HEK293 (cell line): ENCODE data around the gene TUT4.

ENCODE experiments used
- CTCF ChIA-PET: fragments of 350-600 bp; formaldehyde crosslinking; extraction: SDS; loops from one replicate; lab custom pipeline; 2021; ENCODE audit warnings: antibody characterized with exemption; lab: Yijun Ruan, JAX
- POLR2A ChIA-PET: fragments of 300-600 bp; formaldehyde crosslinking; extraction: SDS; loops from one replicate; lab custom pipeline; 2020; ENCODE audit warnings: antibody characterized with exemption, inconsistent platforms; lab: Yijun Ruan, JAX
- H3K27ac ChIP-seq: fragments of 200-500 bp; sonication (Bioruptor generic); 2 replicates; pipeline ENCODE4 v1.5.1; 2014; ENCODE audit warnings: low read depth, low read length, control low read depth, inconsistent platforms; ENCODE audit errors: extremely low read depth
- H3K36me3 ChIP-seq, 2 experiments: fragments of 200-500 bp in 1 of 2; sonication (Bioruptor generic) in 1 of 2; 1 replicate in 1 of 2; 2 replicates in 1 of 2; pipeline ENCODE4 v1.5.1; 2014 to 2017; ENCODE audit warnings: inconsistent platforms in 2 of 2, low read length in 2 of 2; ENCODE audit not compliant: control insufficient read depth in 2 of 2, insufficient read depth in 1 of 2
- H3K4me1 ChIP-seq: fragments of 200-500 bp; sonication (Bioruptor generic); 2 replicates; pipeline ENCODE4 v1.5.1; 2014; ENCODE audit warnings: mild to moderate bottlenecking, low read length, inconsistent platforms; ENCODE audit not compliant: control insufficient read depth, insufficient read depth
- H3K4me3 ChIP-seq: 2 replicates; pipeline ENCODE4 v1.5.1; 2011; ENCODE audit warnings: low read depth, mild to moderate bottlenecking, control low read depth, low read length, moderate library complexity
- H3K9me3 ChIP-seq: fragments of 200-500 bp; sonication (Bioruptor generic); 2 replicates; pipeline ENCODE4 v1.5.1; 2014; ENCODE audit warnings: low read depth, low read length, inconsistent platforms; ENCODE audit not compliant: control insufficient read depth, insufficient read depth
- BCL11B ChIP-seq: fragments of 450-650 bp; formaldehyde crosslinking; IDR thresholded peaks from 2 replicates; pipeline ENCODE4 v1.5.1; 2016; ENCODE audit warnings: low read depth, missing biosample characterization, missing genetic modification characterization
- OVOL3 ChIP-seq: fragments of 450-650 bp; formaldehyde crosslinking; IDR thresholded peaks from 2 replicates; pipeline ENCODE4 v1.5.1; 2016; ENCODE audit warnings: missing biosample characterization, missing genetic modification characterization
- TCF7L2 ChIP-seq: IDR thresholded peaks from 2 replicates; pipeline ENCODE4 v1.6.1; 2011; ENCODE audit warnings: low read depth, mild to moderate bottlenecking, inconsistent platforms, low read length, moderate library complexity, borderline replicate concordance
- ZNF184 ChIP-seq: fragments of 450-650 bp; IDR thresholded peaks from 2 replicates; pipeline ENCODE4 v1.5.1; 2018; ENCODE audit warnings: missing biosample characterization, mild to moderate bottlenecking, missing genetic modification characterization
- ZNF23 ChIP-seq: fragments of 450-650 bp; formaldehyde crosslinking; IDR thresholded peaks from 2 replicates; pipeline ENCODE4 v1.5.1; 2016; ENCODE audit warnings: missing biosample characterization, missing genetic modification characterization, borderline replicate concordance
- ZNF24 ChIP-seq: fragments of 450-650 bp; formaldehyde crosslinking; IDR thresholded peaks from 2 replicates; pipeline ENCODE4 v1.5.1; 2016; ENCODE audit warnings: missing biosample characterization, missing genetic modification characterization
- ZNF292 ChIP-seq: fragments of 450-650 bp; formaldehyde crosslinking; IDR thresholded peaks from 2 replicates; pipeline ENCODE4 v1.5.1; 2016; ENCODE audit warnings: low read depth, missing biosample characterization, missing genetic modification characterization, borderline replicate concordance
- ZNF335 ChIP-seq: fragments of 450-650 bp; formaldehyde crosslinking; conservative IDR thresholded peaks from 2 replicates; pipeline ENCODE4 v1.5.1; 2016; ENCODE audit warnings: missing biosample characterization, missing genetic modification characterization
- ZNF514 ChIP-seq: fragments of 450-650 bp; formaldehyde crosslinking; IDR thresholded peaks from 2 replicates; pipeline ENCODE4 v1.5.1; 2016; ENCODE audit warnings: missing biosample characterization, missing genetic modification characterization
- ZNF596 ChIP-seq: fragments of 450-650 bp; IDR thresholded peaks from 2 replicates; pipeline ENCODE4 v1.5.0; 2018; ENCODE audit warnings: missing biosample characterization, mild to moderate bottlenecking, missing genetic modification characterization, moderate library complexity
- ZNF677 ChIP-seq: fragments of 450-650 bp; IDR thresholded peaks from 2 replicates; pipeline ENCODE4 v1.5.0; 2018; ENCODE audit warnings: missing biosample characterization, mild to moderate bottlenecking, missing genetic modification characterization, moderate library complexity
- ZNF792 ChIP-seq: fragments of 450-650 bp; formaldehyde crosslinking; IDR thresholded peaks from 2 replicates; pipeline ENCODE4 v1.5.1; 2016; ENCODE audit warnings: missing biosample characterization, missing genetic modification characterization
- ZSCAN23 ChIP-seq: fragments of 450-650 bp; formaldehyde crosslinking; IDR thresholded peaks from 2 replicates; pipeline ENCODE4 v1.5.1; 2016; ENCODE audit warnings: missing biosample characterization, missing genetic modification characterization
- TF ChIP-seq, protein P1 (sequence below): fragments of 450-650 bp; formaldehyde crosslinking; IDR thresholded peaks from 2 replicates; pipeline ENCODE4 v1.5.1; 2016; ENCODE audit warnings: missing biosample characterization, missing genetic modification characterization
- TF ChIP-seq, protein P2 (sequence below): fragments of 450-650 bp; formaldehyde crosslinking; IDR thresholded peaks from 2 replicates; pipeline ENCODE4 v1.5.1; 2017; ENCODE audit warnings: missing biosample characterization, missing genetic modification characterization
- TF ChIP-seq, protein P3 (sequence below): fragments of 450-650 bp; formaldehyde crosslinking; IDR thresholded peaks from 2 replicates; pipeline ENCODE4 v1.5.1; 2016; ENCODE audit warnings: missing biosample characterization, missing genetic modification characterization
- TF ChIP-seq, protein P4 (sequence below): fragments of 450-650 bp; formaldehyde crosslinking; IDR thresholded peaks from 2 replicates; pipeline ENCODE4 v1.5.1; 2017; ENCODE audit warnings: missing biosample characterization, missing genetic modification characterization

Gene TUT4

DNA sequence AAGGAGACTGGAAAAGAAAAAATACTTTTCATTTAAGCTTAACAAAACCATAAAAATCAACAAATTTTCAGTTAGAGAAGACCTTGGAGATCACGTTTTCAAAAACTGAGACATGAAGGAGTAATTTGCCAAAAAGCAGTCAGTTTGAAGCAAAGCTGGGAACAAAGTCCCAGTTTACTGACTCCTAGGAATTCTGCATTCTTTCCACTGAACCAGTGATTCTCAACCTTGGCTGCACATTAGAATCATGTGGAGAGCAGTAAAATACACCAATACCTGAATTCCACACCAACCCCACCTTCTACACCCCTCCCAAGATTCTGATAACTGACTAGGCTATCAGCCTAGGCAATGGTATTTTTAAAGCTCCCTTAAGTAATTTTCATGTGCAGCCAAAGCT lies 75.0 kb downstream of the TUT4 start:
- H3K9me3 ChIP-seq: no peaks in the 10 kb centered on the region
- no peak overlapping the region for H3K27ac ChIP-seq
- H3K4me3 ChIP-seq: no peak overlapping the region
- H3K4me1 ChIP-seq: no peaks in the 10 kb centered on the region
- CTCF ChIA-PET: no interaction called here
- peaks cover 18 to 57% of the 10 kb centered on the region in 2 experiments for H3K36me3 ChIP-seq
- TF ChIP-seq ZNF24: no peak
- POLR2A ChIA-PET: interaction anchor here (0.5 kb wide), 1 partner anchor 75 kb away, joined by 3 read pairs; the partner anchor contains the start of gene TUT4

DNA sequence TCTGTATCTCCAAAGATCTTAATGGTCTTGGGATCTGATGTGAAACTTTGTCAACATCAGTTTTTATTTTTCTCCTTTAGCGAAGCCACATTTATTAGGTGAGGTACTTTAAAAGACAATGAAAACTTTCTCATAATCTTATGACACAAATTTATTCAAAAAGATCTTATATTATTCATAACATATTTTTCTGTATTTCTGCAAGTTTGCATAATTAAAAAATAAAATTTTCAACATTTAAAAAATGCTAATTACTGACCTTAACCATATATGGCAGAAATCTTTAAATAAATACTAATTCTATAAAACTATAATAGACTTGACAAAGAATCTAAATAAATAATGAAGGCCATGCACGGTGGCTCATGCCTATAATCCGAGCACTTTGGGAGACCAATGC lies 75.9 kb downstream of the TUT4 start:
- POLR2A ChIA-PET: no interaction called here
- CTCF ChIA-PET: no interaction called here
- no peaks in the 10 kb centered on the region for H3K4me1 ChIP-seq

DNA sequence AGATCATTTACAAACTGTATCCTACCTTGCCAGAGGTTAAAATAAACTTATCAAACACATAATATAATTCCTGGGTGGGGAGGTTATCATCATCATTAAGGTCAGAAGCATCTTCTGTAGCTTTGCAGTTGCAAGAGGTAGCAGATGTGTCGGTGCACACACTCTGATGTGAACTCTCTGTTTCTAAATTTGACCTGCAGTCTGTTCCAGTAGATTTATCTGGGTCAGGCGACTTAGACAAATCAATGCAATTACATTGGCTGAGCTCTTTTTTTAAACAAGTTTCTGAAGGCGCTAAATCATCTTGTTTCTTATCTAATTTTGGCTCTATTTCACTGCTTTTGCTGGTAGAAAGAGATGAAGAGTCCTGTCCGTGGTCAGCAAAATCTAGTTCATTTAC lies 78.1 kb downstream of the TUT4 start:
- peaks cover 15 to 50% of the 10 kb centered on the region in 2 experiments for H3K36me3 ChIP-seq
- no peak overlapping the region for H3K27ac ChIP-seq
- ChIA-PET POLR2A (no interaction called here), CTCF (interaction anchor here (0.6 to 0.8 kb wide), 3 partner anchors 10 to 918 kb away, joined by 3 read pairs; no protein-coding TSS in a partner anchor)
- H3K4me3 ChIP-seq: no peak overlapping the region
- TF ChIP-seq ZNF514: no peak
- no peak for TF ChIP-seq ZNF677
- TF ChIP-seq, protein P1, sequence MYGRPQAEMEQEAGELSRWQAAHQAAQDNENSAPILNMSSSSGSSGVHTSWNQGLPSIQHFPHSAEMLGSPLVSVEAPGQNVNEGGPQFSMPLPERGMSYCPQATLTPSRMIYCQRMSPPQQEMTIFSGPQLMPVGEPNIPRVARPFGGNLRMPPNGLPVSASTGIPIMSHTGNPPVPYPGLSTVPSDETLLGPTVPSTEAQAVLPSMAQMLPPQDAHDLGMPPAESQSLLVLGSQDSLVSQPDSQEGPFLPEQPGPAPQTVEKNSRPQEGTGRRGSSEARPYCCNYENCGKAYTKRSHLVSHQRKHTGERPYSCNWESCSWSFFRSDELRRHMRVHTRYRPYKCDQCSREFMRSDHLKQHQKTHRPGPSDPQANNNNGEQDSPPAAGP (tag by site-specific recombination): no peak
- no peaks in the 10 kb centered on the region for H3K4me1 ChIP-seq
- H3K9me3 ChIP-seq: no peaks in the 10 kb centered on the region

More for the DNA sequence above, 75.9 kb downstream of the TUT4 start:
- Histone ChIP-seq H3K9me3 (no peaks in the 10 kb centered on the region), H3K27ac (no peak overlapping the region), H3K36me3 (peaks cover 15 to 54% of the 10 kb centered on the region in 2 experiments), H3K4me3 (no peak overlapping the region)
- TF ChIP-seq BCL11B (tag by site-specific recombination) (no peak), ZNF23 (no peak), ZNF596 (tag by site-specific recombination) (no peak), OVOL3 (tag by site-specific recombination) (no peak), ZNF792 (tag by site-specific recombination) (no peak), ZNF335 (tag by site-specific recombination) (no peak), ZNF292 (tag by site-specific recombination) (no peak), TCF7L2 (no peak), ZNF184 (no peak), ZSCAN23 (tag by site-specific recombination) (no peak)
- TF ChIP-seq, protein P2, sequence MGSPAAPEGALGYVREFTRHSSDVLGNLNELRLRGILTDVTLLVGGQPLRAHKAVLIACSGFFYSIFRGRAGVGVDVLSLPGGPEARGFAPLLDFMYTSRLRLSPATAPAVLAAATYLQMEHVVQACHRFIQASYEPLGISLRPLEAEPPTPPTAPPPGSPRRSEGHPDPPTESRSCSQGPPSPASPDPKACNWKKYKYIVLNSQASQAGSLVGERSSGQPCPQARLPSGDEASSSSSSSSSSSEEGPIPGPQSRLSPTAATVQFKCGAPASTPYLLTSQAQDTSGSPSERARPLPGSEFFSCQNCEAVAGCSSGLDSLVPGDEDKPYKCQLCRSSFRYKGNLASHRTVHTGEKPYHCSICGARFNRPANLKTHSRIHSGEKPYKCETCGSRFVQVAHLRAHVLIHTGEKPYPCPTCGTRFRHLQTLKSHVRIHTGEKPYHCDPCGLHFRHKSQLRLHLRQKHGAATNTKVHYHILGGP (tag by site-specific recombination): no peak
- TF ChIP-seq, protein P3, sequence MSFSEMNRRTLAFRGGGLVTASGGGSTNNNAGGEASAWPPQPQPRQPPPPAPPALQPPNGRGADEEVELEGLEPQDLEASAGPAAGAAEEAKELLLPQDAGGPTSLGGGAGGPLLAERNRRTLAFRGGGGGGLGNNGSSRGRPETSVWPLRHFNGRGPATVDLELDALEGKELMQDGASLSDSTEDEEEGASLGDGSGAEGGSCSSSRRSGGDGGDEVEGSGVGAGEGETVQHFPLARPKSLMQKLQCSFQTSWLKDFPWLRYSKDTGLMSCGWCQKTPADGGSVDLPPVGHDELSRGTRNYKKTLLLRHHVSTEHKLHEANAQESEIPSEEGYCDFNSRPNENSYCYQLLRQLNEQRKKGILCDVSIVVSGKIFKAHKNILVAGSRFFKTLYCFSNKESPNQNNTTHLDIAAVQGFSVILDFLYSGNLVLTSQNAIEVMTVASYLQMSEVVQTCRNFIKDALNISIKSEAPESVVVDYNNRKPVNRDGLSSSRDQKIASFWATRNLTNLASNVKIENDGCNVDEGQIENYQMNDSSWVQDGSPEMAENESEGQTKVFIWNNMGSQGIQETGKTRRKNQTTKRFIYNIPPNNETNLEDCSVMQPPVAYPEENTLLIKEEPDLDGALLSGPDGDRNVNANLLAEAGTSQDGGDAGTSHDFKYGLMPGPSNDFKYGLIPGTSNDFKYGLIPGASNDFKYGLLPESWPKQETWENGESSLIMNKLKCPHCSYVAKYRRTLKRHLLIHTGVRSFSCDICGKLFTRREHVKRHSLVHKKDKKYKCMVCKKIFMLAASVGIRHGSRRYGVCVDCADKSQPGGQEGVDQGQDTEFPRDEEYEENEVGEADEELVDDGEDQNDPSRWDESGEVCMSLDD: no peak
- TF ChIP-seq, protein P4, sequence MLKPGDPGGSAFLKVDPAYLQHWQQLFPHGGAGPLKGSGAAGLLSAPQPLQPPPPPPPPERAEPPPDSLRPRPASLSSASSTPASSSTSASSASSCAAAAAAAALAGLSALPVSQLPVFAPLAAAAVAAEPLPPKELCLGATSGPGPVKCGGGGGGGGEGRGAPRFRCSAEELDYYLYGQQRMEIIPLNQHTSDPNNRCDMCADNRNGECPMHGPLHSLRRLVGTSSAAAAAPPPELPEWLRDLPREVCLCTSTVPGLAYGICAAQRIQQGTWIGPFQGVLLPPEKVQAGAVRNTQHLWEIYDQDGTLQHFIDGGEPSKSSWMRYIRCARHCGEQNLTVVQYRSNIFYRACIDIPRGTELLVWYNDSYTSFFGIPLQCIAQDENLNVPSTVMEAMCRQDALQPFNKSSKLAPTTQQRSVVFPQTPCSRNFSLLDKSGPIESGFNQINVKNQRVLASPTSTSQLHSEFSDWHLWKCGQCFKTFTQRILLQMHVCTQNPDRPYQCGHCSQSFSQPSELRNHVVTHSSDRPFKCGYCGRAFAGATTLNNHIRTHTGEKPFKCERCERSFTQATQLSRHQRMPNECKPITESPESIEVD: no peak
